GM18520 (cell line): ENCODE results near the gene TNNC1.

ENCODE experiments used
- ATAC-seq: cut with Tn5 transposase; IDR thresholded peaks from one replicate; pipeline ENCODE4 v1.9.1; 2021; ENCODE audit not compliant: unreplicated experiment

The TNNC1 gene

GRCh38 chr3:52432691-52433141 is 21.1 kb downstream of the TNNC1 start:
- ATAC-seq: no peak

DNA sequence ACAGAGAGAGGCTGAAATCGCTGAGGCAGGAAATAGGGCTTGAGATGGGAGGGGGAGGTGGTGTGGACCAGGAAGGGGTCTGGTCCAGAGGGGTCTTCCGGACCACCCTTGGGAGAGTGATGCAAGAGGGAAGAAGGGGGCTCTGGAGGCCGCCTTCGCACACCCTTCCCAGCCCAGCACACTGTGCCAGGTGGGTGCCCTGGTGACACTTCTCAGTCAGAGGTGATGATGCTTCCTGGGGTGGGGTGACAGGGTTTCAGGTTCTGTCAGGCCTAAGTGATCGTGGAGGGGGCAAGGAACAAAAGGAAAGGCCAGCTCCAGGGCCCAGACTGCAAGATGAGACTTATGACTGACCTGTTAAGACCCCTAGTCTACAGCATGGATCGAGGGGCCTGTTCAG is 21.6 kb downstream of the TNNC1 start:
- no peak for ATAC-seq

GRCh38 chr3:52431459-52432223 is 22.2 kb downstream of the TNNC1 start:
- ATAC-seq: no peak

DNA sequence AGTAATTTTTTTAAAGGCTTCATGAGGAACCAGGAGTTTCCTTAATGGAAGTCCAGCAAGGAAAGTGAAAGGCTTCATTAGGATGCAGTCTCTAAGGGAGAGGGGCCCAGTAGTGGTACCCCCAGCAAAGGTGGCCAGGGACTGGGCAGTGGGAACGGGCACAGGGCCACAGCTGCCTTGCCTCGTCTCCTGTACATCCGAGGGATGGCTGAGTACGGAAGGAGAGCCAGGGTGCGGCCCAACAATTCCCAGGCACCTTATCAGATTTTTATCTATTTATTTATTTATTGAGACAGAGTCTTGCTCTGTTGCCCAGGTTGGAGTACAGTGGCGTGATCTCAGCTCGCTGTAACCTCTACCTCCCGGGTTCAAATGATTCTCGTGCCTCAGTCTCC is 23.4 kb downstream of the TNNC1 start:
- ATAC-seq: no peak

- ATAC-seq: no peak
Observed at GRCh38 chr3:52429779-52430415, 23.9 kb downstream of the TNNC1 start.

DNA sequence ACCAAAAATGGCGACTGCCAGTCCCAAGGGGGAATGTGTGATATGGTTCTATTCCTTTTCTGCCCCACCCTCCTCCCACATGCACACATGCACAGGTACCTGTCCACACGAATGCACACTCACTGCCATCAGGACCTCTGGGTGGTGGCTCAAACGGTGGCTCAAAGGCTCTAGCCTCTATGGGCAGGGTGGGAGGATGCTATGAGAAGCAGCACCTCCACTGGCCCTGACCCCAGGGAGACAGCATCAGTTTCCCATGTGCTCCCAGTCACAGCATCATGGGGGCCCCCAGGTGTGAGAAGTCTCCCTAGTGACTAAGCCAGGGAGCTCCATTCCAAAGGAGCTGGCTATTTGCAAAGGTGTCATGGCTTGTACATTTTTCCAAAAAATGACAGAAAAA is 24.8 kb downstream of the TNNC1 start:
- no peak for ATAC-seq

GRCh38 chr3:52428151-52429005 is 25.5 kb downstream of the TNNC1 start:
- ATAC-seq: no peak

GRCh38 chr3:52423173-52423572 is 30.7 kb downstream of the TNNC1 start:
- no peak for ATAC-seq

DNA sequence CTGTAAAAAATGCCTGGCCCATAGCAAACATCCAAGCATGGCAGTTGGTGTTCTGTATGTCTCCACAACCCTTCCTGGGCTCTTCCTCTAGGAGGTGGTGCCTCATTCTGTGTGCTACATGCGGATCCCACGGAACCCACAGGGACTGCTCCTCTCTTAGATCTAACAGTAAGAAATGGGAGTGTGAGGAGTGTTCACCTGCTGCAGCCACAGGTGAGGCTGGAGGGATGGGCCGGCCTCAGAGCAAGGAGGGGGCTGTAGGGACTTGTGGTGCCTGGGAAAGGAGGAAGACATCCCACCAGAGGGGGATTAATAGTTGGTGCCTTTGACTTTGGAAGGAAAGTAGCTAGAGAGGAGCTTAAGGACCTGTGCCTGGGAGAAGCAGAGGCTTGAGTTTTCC is 31.2 kb downstream of the TNNC1 start:
- ATAC-seq: no peak

GRCh38 chr3:52420388-52420787 is 33.5 kb downstream of the TNNC1 start:
- no peak for ATAC-seq

DNA sequence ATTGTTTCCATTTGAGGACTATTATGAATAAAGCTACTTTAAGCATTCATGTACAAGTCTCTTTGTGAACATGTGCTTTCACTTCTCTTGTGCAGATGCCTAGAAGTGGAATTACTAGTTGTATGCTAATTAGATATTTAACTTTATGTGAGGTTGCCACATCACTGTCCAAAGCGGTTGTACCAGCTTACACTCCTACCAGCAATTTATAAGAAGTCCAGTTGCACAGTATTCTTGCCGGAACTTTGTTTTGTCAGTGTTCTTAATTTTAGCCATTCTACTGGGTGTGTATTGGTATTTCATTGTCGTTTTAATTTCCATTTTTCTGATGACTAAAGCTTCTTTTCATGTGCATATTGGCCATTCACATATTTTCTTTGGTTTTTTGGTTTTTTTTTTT is 38.0 kb downstream of the TNNC1 start:
- no peak for ATAC-seq

DNA sequence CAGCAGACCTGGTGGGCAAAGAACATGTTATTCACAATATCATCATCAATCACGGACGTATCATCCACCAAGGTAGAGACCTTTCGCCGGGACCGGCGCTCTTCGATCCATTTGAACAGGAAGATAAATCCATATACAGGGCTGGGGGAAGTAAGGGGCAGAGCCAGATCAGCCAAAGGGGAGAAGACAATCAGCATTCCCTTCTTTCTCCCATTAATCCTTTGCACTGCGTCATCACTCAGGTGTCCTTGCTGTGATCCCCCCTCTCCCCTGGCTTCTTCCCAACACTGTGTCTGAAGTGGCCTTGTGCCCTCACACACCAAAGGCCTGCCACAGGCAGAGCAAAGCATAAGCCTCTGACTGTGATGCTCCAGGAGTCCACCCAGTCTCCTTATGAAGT is 45.4 kb downstream of the TNNC1 start:
- ATAC-seq: no peak

GRCh38 chr3:52407779-52408178 is 46.1 kb downstream of the TNNC1 start:
- no peak for ATAC-seq

GRCh38 chr3:52406791-52407510 is 46.9 kb downstream of the TNNC1 start:
- no peak for ATAC-seq

DNA sequence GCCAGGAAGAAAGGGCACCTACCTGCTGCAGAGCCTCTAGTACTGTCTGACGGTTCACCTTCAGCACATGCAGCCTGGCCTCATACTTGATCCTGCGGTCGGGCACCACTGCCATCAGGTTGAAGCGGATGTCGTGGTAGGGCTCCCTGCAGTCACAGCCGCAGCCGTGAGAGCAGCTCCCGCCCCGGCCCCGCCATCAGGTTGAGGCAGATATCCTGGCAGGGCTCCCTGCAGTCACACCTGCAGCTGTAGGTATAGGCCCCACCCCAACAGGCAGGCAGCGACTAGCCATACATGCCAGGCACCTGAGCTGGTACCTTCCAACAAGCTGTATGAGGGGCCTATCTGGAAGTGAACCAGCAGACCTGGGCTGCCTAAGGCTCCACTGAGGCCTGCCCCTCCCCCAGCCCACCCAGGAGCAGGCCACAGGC is 47.6 kb downstream of the TNNC1 start:
- ATAC-seq: no peak

DNA sequence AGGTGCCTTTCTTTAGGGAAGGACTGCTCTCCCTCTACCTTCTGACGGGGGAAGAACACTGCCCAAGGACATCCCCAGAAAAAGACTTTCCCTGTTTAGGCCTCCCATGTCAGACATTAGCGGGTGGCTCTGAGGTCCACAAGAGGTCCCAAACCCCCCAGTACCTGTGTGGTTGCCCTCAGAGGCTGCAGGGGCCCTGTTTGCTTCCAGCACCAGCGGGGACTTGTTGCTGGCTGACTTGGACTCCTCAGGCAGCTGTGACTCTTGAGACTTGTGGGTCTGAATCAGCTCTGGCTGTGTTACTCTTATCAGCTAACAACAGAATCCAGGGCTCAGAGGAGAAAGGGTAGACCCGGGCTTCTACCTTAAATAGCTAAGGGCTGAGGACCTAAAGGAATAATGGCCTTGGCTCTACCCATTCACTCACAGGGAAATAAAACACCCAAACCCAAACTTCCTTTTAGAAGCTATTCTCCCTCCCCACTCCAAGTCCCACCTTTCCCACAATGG is 48.2 kb downstream of the TNNC1 start:
- no peak for ATAC-seq

- ATAC-seq: no peak
Observed at GRCh38 chr3:52405066-52405465, 48.8 kb downstream of the TNNC1 start.

GRCh38 chr3:52404391-52404790 is 49.5 kb downstream of the TNNC1 start:
- no peak for ATAC-seq

- no peak for ATAC-seq
Observed at GRCh38 chr3:52403955-52404354, 49.9 kb downstream of the TNNC1 start.

GRCh38 chr3:52403271-52403841 is 50.5 kb downstream of the TNNC1 start:
- no peak for ATAC-seq
